Cardiac fibroblast (primary cell): Measurements from ENCODE around the gene BDKRB2.

Source experiments
- DNase-seq, 2 donors: peaks; one replicate each; pipeline versions ENCODE4 v3.0.0 to v3.0.0-alpha.2; 2010; ENCODE audit warnings: low read depth in 2 of 2
- H3K4me3 ChIP-seq, 2 donors: replicated peaks in 1 of 2; 1 replicate in 1 of 2; 2 replicates in 1 of 2; pipeline ENCODE4 v1.5.1; 2011; ENCODE audit warnings: low read depth in 2 of 2, low read length in 2 of 2, mild to moderate bottlenecking in 2 of 2, moderate library complexity in 1 of 2
- TF ChIP-seq, protein P1 (sequence below): IDR thresholded peaks from one replicate; pipeline ENCODE4 v1.5.1; 2011; ENCODE audit warnings: low read depth, mild to moderate bottlenecking, low read length, inconsistent platforms

Gene BDKRB2

DNA sequence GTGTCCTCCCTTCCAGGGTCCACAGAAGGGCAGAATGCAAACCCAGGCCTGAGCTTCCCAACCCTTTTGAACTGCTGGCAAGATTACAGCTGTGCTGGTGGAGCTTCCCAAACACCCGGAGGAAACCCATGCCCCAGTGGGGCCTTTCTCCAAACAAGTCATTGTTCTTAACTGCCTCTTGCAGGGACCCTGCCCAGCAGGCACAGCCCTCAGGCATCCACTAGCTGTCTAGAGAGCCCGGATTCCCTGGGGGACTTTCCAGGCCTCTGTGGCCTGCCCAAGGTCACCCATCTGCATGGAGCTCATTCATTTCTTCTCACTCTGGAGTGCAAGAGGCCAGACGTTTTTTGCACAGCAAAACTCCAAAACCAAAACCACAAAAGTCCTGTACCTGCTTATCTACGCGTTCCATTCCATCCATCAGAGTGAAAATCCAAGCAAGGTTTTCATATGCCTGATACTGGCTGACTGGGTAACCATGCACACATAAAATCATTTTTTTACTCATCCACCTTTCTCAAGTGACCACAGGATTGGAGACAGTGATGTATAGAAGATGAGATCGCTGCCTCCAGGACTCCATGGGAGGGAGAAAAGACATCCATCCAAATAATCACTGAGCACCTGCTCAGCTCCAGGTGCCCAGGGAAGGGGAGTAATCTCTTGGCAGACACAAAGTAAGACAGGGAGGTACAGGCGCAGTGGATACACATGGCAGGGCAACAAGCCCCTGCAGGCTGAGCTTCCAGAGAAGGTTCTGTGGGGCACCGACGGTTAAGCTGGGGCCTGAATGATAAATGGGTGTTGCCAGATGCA is 17.2 kb upstream of the BDKRB2 start:
- TF ChIP-seq, protein P1, sequence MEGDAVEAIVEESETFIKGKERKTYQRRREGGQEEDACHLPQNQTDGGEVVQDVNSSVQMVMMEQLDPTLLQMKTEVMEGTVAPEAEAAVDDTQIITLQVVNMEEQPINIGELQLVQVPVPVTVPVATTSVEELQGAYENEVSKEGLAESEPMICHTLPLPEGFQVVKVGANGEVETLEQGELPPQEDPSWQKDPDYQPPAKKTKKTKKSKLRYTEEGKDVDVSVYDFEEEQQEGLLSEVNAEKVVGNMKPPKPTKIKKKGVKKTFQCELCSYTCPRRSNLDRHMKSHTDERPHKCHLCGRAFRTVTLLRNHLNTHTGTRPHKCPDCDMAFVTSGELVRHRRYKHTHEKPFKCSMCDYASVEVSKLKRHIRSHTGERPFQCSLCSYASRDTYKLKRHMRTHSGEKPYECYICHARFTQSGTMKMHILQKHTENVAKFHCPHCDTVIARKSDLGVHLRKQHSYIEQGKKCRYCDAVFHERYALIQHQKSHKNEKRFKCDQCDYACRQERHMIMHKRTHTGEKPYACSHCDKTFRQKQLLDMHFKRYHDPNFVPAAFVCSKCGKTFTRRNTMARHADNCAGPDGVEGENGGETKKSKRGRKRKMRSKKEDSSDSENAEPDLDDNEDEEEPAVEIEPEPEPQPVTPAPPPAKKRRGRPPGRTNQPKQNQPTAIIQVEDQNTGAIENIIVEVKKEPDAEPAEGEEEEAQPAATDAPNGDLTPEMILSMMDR = no peak
- H3K4me3 ChIP-seq = no peak overlapping the region
- no peak for DNase-seq

DNA sequence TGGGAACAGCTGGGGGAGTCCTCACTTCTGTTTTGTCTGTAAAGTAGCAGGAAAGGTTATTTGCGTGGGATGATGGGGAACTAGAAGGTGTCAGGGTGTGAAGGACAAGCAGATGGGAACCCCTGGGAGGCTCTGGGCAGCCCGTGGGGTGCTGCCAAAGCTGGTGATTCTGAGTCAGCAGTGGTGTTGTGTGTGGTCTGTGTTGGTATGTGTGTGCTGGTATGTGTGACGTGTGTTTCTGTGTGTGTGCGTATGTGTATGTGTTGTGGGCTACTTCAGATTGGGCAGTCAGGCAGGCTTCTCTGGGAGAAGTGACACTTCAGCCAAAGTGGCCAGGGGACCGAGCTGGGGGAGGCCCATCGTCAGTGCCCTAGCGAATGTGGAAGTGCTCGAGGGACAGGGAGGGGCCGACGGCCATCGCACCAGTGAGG is 15.3 kb upstream of the BDKRB2 start:
- H3K4me3 ChIP-seq = no peak overlapping the region
- DNase-seq = peak; percentile 59 to 69
- TF ChIP-seq, protein P1 = no peak

DNA sequence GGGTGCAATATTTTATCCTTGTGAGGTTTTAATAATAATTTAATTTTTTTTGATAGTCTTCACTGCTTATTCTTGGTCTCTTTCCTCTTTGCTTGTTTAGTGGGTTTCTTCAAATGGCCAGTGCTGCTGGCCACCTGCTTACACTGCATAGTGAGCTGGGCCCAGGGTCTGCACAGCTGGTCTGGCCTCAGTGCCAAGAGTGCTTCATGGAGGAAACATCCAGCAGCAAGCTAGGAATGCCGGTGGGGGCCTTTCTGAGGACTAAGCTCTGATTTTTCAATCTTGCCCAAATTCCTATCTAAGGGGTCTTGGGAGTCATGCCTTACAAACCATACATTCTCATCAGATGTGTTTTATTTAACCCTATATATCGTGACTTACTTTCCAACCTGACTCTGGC is 13.3 kb upstream of the BDKRB2 start:
- TF ChIP-seq, protein P1 = no peak
- H3K4me3 ChIP-seq = no peak overlapping the region

DNA sequence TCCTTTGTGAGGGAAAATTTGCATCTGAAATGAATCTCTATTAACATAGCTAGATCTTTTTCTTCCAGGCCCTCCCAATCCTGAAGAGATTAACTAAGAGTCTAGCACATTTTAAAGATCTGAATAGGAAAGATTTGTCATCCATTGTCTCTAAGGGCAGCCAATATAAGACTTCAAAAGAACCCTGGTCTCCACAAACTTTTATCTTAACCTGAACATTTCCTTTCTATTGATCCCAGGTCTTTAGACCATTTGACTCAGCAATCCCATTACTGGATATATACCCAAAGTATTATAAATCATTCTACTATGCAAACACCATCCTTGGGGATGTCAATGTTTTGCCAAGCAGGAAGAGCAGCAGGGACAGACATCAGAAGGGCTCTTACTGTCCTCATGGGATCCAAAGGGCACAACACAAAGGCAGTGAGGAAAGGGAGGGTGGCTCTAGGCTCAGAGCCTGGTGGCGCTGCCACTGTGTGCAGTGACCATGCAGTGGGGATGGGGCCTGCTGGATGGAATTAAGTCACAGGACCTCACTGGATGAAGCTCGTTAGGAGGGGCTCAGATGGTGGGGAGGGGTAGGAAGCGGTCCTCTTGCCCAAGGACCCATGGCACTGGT is 12.7 kb upstream of the BDKRB2 start:
- H3K4me3 ChIP-seq = no peak overlapping the region
- DNase-seq = no peak
- TF ChIP-seq, protein P1 = no peak

More for the DNA sequence above, 13.3 kb upstream of the BDKRB2 start:
- DNase-seq = no peak

DNA sequence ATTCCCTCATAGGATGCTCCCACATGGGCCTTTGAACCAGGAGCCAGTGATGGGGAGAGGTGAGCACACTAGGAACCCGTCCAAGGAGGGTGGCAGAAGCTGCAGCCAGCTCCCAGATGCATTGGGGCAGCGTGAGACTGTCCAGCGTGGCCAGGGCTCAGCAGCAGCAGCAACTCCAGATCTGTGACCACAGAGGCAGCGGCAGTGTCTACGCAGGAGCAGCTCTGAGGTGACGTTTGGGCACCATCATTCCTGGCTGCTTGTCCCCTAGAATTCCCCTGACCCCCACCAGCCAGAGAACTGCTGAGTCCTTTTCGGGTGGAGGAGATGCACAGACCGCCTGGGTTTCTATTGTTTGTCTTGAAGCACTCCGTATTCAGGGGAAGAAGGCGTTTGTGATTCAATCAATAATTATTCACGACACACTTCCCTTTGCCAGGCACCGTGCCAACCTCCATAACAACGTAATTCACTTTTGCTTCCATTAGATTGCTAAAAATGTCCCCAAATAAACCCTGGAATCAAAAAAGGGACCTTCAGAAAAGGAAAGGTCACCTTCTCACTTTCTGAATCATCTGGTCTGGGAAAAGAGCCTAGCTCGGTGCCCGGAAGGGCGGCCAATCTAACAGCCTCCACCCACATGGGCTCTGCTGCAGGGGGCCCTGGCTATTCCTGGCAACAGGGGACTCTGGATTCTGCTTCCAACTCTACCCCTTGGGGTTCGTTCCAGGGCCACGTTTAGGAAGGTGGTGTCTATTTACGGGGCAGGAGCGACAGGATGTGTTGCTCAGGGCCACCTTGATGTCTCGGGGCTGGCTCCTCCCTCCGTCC is 11.4 kb upstream of the BDKRB2 start:
- TF ChIP-seq, protein P1 = no peak
- no peak overlapping the region for H3K4me3 ChIP-seq
- DNase-seq = no peak

DNA sequence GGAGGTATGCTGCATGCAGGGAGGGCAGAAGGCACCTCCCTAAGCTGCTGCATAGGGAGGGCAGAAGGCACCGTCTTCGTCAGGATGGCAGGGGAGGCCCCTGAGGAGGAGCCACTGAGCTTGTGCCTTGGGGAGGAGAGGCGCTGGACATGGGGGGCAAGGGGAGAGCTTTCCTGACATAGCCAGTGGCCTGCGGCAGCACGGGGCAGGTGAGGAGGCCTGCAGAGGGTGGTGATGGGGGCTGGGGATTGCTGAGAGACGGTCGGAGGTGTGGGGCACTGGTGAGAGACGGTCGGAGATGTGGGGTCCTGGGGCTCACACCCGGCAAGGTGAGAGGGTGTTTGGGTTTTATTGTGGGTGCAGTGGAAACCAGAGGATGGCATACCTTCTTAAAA is 10.4 kb upstream of the BDKRB2 start:
- no peak overlapping the region for H3K4me3 ChIP-seq
- TF ChIP-seq, protein P1 = no peak
- no peak for DNase-seq
